HepG2 (cell line): ENCODE measurements around the gene ZNF511. TPM values are rescaled to one million over a fixed set of nuclear protein-coding genes. Genes with fewer than 3 reads are reported as not detected.

Experiments
- KDM2A ChIP-seq: sonication (generic); formaldehyde crosslinking; IDR thresholded peaks from 2 replicates; pipeline ENCODE4 v1.4.0; 2020; ENCODE audit warnings: low read depth, missing genetic modification reagents, borderline replicate concordance
- MLXIP ChIP-seq: sonication (generic); formaldehyde crosslinking; IDR thresholded peaks from 2 replicates; pipeline ENCODE4 v1.9.0; 2021; ENCODE audit warnings: missing genetic modification reagents, borderline replicate concordance
- POGK ChIP-seq: sonication (generic); formaldehyde crosslinking; conservative IDR thresholded peaks from 2 replicates; pipeline ENCODE4 v1.8.0; 2022; ENCODE audit warnings: mild to moderate bottlenecking, moderate library complexity, missing genetic modification reagents
- PRDM15 ChIP-seq: sonication (generic); formaldehyde crosslinking; IDR thresholded peaks from 2 replicates; pipeline ENCODE4 v1.4.0; 2020; ENCODE audit warnings: missing genetic modification reagents
- TFDP2 ChIP-seq: sonication (generic); formaldehyde crosslinking; IDR thresholded peaks from 2 replicates; pipeline ENCODE4 v1.4.0; 2020; ENCODE audit warnings: missing genetic modification reagents
- ZFYVE20 ChIP-seq: sonication (generic); formaldehyde crosslinking; IDR thresholded peaks from 2 replicates; pipeline ENCODE4 v1.8.0; 2023; ENCODE audit warnings: low read depth, mild to moderate bottlenecking, moderate library complexity, missing genetic modification reagents, borderline replicate concordance
- ZKSCAN5 ChIP-seq: sonication (generic); formaldehyde crosslinking; IDR thresholded peaks from 2 replicates; pipeline ENCODE4 v1.5.1; 2020; ENCODE audit warnings: mild to moderate bottlenecking, missing genetic modification reagents
- ZNF670 ChIP-seq: sonication (generic); formaldehyde crosslinking; IDR thresholded peaks from 2 replicates; pipeline ENCODE4 v1.8.0; 2022; ENCODE audit warnings: mild to moderate bottlenecking, missing genetic modification reagents, borderline replicate concordance
- ZNF883 ChIP-seq: sonication (generic); formaldehyde crosslinking; IDR thresholded peaks from 2 replicates; pipeline ENCODE4 v1.5.1; 2020; ENCODE audit warnings: mild to moderate bottlenecking, missing genetic modification reagents; ENCODE audit errors: not compliant biosample characterization
- polyA plus RNA-seq, 8 experiments: library from polyadenylated mRNA; depleted of rRNA in 3 of 8; stranded (reverse) in 7 of 8; unstranded in 1 of 8; fragments of >200 nt; fragmentation: Illumina TruSeq in 4 of 8; extraction: Trizol in 4 of 8; gene quantifications; 2 replicates each; pipeline versions ENCODE4 v1.2.1 to v1.2.3, GENCODE V29; 2011 to 2016; ENCODE audit warnings: low read depth in 4 of 8, missing spikeins in 1 of 8, mixed read lengths in 1 of 8; ENCODE audit not compliant: insufficient read depth in 1 of 8
- total RNA-seq, 5 experiments: library from RNA; depleted of rRNA; stranded (reverse); fragments of >200 nt; fragmentation: Illumina TruSeq; extraction: Trizol; gene quantifications; 2 replicates each; pipeline ENCODE4 v1.2.3, GENCODE V29; 2016; ENCODE audit warnings: low read depth in 1 of 5
- TF ChIP-seq, protein P1 (sequence below): sonication (generic); formaldehyde crosslinking; IDR thresholded peaks from 2 replicates; pipeline ENCODE4 v1.8.0; 2022; ENCODE audit warnings: missing genetic modification reagents, mild to moderate bottlenecking, borderline replicate concordance
- TF ChIP-seq, protein P2 (sequence below): sonication (generic); formaldehyde crosslinking; IDR thresholded peaks from 2 replicates; pipeline ENCODE4 v1.4.0; 2020; ENCODE audit warnings: missing genetic modification reagents
- TF ChIP-seq, protein P3 (sequence below): sonication (generic); formaldehyde crosslinking; IDR thresholded peaks from 2 replicates; pipeline ENCODE4 v1.4.0; 2020; ENCODE audit warnings: missing genetic modification reagents

The ZNF511 gene
- total and polyA plus RNA-seq, 2 of the 13 experiments (the other 11 are each of a cell fraction or from before 2014, with no cell fraction given): 35.6 to 66.4 TPM

DNA sequence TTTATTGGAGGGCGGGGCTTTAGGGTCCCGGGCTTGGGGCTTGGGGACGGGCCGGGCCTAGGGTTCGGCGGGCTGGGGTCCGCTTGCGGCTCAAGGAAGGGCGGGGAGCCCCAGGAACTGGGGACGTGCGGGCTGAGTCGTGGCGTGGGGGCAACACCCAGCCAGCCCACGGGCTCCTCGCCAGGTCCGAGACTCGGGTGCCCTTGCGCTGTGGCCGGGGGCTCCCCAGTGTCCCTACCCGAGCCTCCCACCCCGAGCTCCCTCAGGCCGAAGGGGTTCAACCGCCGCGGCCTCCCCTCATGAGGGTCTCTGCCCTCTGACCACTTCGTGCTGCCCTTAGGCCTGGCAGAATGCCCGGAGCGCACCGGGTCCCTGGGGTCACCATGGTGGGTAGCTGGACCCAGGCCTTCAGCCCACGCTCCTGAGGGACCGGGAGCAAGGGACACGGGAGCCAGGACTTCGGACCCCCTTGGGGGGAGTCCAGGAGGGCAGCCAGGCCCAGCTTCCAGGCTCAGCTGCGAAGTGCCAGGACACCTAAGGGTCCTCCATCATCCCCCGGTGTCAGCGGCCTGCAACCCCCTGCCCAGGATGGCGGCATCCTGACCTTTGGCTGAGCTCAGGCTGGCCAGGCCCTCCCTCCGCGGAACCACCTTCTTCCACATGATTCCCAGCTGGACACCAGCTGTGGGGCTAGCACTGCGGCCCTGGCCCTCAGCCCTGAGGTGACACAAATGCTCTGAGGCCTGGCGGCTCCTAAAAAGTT lies 49.6 kb downstream of the ZNF511 start (continued):
- TF ChIP-seq, protein P1, sequence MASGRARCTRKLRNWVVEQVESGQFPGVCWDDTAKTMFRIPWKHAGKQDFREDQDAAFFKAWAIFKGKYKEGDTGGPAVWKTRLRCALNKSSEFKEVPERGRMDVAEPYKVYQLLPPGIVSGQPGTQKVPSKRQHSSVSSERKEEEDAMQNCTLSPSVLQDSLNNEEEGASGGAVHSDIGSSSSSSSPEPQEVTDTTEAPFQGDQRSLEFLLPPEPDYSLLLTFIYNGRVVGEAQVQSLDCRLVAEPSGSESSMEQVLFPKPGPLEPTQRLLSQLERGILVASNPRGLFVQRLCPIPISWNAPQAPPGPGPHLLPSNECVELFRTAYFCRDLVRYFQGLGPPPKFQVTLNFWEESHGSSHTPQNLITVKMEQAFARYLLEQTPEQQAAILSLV (CRISPR knock-in tag): peak; percentile 52; the same call in 1 of the 2 replicates
- no peak for TF ChIP-seq ZNF883 (CRISPR knock-in tag)
- 0 out of 2 replicates have a peak, but pooled peaks have one; percentile 44 for TF ChIP-seq ZNF670 (CRISPR knock-in tag)
- no peak for TF ChIP-seq MLXIP
- TF ChIP-seq KDM2A: 0 out of 2 replicates have a peak, but pooled peaks have one; percentile 17
- TF ChIP-seq PRDM15 (CRISPR knock-in tag): no peak
- TF ChIP-seq, protein P2, sequence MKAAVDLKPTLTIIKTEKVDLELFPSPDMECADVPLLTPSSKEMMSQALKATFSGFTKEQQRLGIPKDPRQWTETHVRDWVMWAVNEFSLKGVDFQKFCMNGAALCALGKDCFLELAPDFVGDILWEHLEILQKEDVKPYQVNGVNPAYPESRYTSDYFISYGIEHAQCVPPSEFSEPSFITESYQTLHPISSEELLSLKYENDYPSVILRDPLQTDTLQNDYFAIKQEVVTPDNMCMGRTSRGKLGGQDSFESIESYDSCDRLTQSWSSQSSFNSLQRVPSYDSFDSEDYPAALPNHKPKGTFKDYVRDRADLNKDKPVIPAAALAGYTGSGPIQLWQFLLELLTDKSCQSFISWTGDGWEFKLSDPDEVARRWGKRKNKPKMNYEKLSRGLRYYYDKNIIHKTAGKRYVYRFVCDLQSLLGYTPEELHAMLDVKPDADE (CRISPR knock-in tag): 0 out of 2 replicates have a peak, but pooled peaks have one; percentile 27
- TF ChIP-seq, protein P3, sequence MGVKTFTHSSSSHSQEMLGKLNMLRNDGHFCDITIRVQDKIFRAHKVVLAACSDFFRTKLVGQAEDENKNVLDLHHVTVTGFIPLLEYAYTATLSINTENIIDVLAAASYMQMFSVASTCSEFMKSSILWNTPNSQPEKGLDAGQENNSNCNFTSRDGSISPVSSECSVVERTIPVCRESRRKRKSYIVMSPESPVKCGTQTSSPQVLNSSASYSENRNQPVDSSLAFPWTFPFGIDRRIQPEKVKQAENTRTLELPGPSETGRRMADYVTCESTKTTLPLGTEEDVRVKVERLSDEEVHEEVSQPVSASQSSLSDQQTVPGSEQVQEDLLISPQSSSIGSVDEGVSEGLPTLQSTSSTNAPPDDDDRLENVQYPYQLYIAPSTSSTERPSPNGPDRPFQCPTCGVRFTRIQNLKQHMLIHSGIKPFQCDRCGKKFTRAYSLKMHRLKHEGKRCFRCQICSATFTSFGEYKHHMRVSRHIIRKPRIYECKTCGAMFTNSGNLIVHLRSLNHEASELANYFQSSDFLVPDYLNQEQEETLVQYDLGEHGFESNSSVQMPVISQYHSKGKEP (CRISPR knock-in tag): no peak
- peak; percentile 62; the same call in 1 of the 2 replicates for TF ChIP-seq POGK
- no peak for TF ChIP-seq ZKSCAN5 (CRISPR knock-in tag)
- TF ChIP-seq ZFYVE20 (CRISPR knock-in tag): no peak
- peak; percentile 22; the same call in 1 of the 2 replicates for TF ChIP-seq TFDP2 (CRISPR knock-in tag)
